HG03097 (cell line): ENCODE measurements around the gene FAF1.

Experiments used
- ATAC-seq: cut with Tn5 transposase; IDR thresholded peaks from one replicate; pipeline ENCODE4 v1.9.1; 2021; ENCODE audit not compliant: unreplicated experiment, low FRiP score

FAF1 gene

GRCh38 chr1:50423670-50424000 is 536.4 kb downstream of the FAF1 start:
- ATAC-seq, result no peak

- ATAC-seq, result no peak
Measured at GRCh38 chr1:50422946-50423669, 537.0 kb downstream of the FAF1 start, which contains the start of gene DMRTA2. Gene DMRTA2 (minus strand): TSS chr1:50423443. CDS start chr1:50421536, 1,907 bp downstream.

GRCh38 chr1:50422675-50422945 is 537.5 kb downstream of the FAF1 start:
- ATAC-seq, result no peak

- ATAC-seq, result no peak
Measured at GRCh38 chr1:50421768-50422674, 538.0 kb downstream of the FAF1 start.

- no peak for ATAC-seq
Measured at GRCh38 chr1:50421366-50421748, 538.7 kb downstream of the FAF1 start.

GRCh38 chr1:50420689-50421365 is 539.2 kb downstream of the FAF1 start:
- no peak for ATAC-seq

GRCh38 chr1:50419907-50420677 is 540.0 kb downstream of the FAF1 start:
- ATAC-seq, result no peak

GRCh38 chr1:50419192-50419906 is 540.7 kb downstream of the FAF1 start:
- ATAC-seq, result no peak

- no peak for ATAC-seq
Measured at GRCh38 chr1:50418600-50419109, 541.4 kb downstream of the FAF1 start.

- ATAC-seq, result no peak
Measured at GRCh38 chr1:50417946-50418599, 542.0 kb downstream of the FAF1 start.

- ATAC-seq, result no peak
Measured at GRCh38 chr1:50417507-50417906, 542.6 kb downstream of the FAF1 start.

GRCh38 chr1:50416553-50417453 is 543.3 kb downstream of the FAF1 start:
- no peak for ATAC-seq

- no peak for ATAC-seq
Measured at GRCh38 chr1:50416150-50416527, 543.9 kb downstream of the FAF1 start.

- ATAC-seq, result no peak
Measured at GRCh38 chr1:50415235-50416149, 544.6 kb downstream of the FAF1 start.

GRCh38 chr1:50414853-50415234 is 545.2 kb downstream of the FAF1 start:
- no peak for ATAC-seq

- ATAC-seq, result no peak
Measured at GRCh38 chr1:50412813-50413476, 547.1 kb downstream of the FAF1 start.

GRCh38 chr1:50405814-50406213 is 554.3 kb downstream of the FAF1 start:
- ATAC-seq, result no peak
